Esophagus (tissue), 2 donors: ENCODE measurements around the gene SIM2. TPM values are rescaled to one million over a fixed set of nuclear protein-coding genes. Genes with fewer than 3 reads are reported as not detected.

Source experiments
- H3K27ac ChIP-seq, 2 donors: one replicate each; pipeline ENCODE4 v1.5.1; 2013; ENCODE audit warnings: low read depth in 2 of 2, mild to moderate bottlenecking in 2 of 2, inconsistent platforms in 1 of 2, low read length in 1 of 2, moderate library complexity in 1 of 2
- H3K27me3 ChIP-seq, 2 donors: one replicate each; pipeline ENCODE4 v1.6.1; 2013; ENCODE audit warnings: low read length in 2 of 2, control low read depth in 1 of 2, mild to moderate bottlenecking in 1 of 2; ENCODE audit not compliant: insufficient read depth in 2 of 2, control insufficient read depth in 1 of 2
- H3K36me3 ChIP-seq, 2 donors: one replicate each; pipeline ENCODE4 v1.6.1; 2013; ENCODE audit warnings: low read length in 1 of 2; ENCODE audit not compliant: control insufficient read depth in 2 of 2, insufficient read depth in 2 of 2
- H3K4me1 ChIP-seq, 2 donors: one replicate each; pipeline ENCODE4 v1.6.1; 2013; ENCODE audit warnings: low read length in 1 of 2; ENCODE audit not compliant: control insufficient read depth in 2 of 2, insufficient read depth in 2 of 2
- H3K4me3 ChIP-seq, 2 donors: one replicate each; pipeline ENCODE4 v1.5.1; 2013; ENCODE audit warnings: low read length in 2 of 2, mild to moderate bottlenecking in 2 of 2, low read depth in 1 of 2, moderate library complexity in 1 of 2
- H3K9me3 ChIP-seq, 2 donors: one replicate each; pipeline ENCODE4 v1.6.1; 2013; ENCODE audit warnings: mild to moderate bottlenecking in 2 of 2, low read depth in 1 of 2, low read length in 1 of 2, moderate library complexity in 1 of 2; ENCODE audit not compliant: control insufficient read depth in 2 of 2, insufficient read depth in 1 of 2
- whole genome bisulfite sequencing, 2 donors: extraction: QIAGEN DNeasy Blood & Tissue Kit; methylation state at CpG; one replicate each; pipeline ENCODE4 v1.1.7; 2013; 5-methylcytosine and 5-hydroxymethylcytosine counted together
- polyA plus RNA-seq, 2 donors: library from polyadenylated mRNA; stranded (reverse); fragments of 200-250 nt; gene quantifications; one replicate each; pipeline ENCODE4 v1.2.3, GENCODE V29; 2013
- donor health status: healthy with polysubstance abuse.
- donor health status: Bipolar disorder and iron deficiency.

SIM2 gene
- polyA plus RNA-seq, 2 donors, result 18.7 to 42.9 TPM

DNA sequence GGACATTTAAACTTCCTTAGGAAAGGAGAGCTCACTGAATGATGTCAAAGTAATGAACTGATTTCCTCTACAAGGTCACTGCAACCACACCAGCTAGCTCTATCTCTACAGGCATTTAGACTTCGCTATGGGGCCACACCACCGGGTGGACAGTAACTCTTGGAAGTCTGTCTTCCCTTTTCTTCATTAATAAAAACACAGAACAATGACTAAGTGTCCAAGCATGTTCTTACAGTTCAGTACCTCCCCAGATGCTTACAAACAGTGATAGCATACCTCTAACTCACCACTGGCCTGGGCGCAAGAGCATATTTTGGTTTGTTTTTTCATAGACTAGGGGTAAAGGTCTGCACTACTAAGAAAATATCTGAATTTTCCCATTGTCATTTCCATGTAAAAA, 54.6 kb downstream of the SIM2 start:
- Histone ChIP-seq H3K27me3 (no peaks in the 10 kb centered on the region), H3K4me3 (no peak overlapping the region), H3K36me3 (peaks cover 0 to 7% of the 10 kb centered on the region in 2 donors), H3K27ac (no peak overlapping the region), H3K9me3 (no peaks in the 10 kb centered on the region), H3K4me1 (peaks cover 0 to 3% of the 10 kb centered on the region in 2 donors)
- whole genome bisulfite sequencing, 2 donors, result 73 to 83% methylated on average over 3 of the region's 3 CpGs

DNA sequence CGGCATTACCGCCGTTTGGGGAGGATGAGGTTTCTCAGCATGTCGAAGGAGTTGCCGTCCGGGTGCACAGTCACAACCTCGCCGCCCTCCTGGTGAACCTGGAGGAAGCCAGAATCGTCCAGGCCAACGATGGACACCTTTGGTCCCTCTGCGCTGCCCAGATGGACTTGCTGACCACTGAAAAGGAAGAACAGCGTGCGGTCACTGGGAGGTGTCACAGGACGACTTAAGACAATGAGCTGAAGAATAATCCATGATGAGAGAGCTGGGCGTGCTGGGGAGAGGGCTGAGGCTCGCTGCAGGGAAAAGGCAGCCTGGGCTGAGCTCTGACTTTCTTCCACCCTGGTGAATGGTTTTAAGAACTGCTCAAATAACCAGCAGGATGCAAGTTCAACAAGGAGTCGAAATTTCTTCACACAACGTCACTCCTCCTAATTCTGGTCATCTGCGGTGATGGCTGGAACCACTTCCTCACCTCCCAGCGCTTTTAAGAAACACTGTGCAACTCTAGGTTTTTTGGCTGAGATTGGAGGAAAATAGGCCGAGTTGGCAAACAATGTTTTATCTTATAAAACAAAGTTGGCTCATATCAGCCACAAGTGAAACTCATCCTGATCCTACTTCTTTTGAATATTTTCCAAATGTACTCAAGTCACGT, 55.5 kb downstream of the SIM2 start:
- Histone ChIP-seq H3K9me3 (no peaks in the 10 kb centered on the region), H3K4me1 (peaks cover 0 to 3% of the 10 kb centered on the region in 2 donors), H3K36me3 (peaks cover 0 to 7% of the 10 kb centered on the region in 2 donors), H3K27ac (peak overlapping the region in 1 of 2 donors; percentile 34), H3K27me3 (no peaks in the 10 kb centered on the region), H3K4me3 (no peak overlapping the region)
- 74 to 79% methylated on average over 22 of the region's 22 CpGs for WGBS, 2 donors

DNA sequence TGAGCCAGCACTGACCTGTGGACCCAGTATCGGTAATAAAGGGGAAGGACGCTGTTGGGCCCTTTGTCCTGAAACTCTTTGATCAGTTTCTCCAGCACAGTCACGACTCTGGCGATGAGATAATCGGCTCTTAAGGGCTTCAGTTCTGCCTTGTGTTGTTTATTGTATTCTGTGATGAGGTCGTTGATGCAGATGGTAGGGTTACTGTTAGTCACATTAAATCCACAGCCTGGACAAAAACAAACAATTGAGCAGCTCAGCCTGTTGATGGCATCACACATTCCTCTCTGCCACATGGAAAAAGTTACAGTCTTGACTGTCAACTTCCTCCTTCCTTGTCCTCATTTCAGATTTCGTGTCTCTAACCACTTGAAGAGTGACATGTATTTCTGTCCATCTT, 57.6 kb downstream of the SIM2 start:
- H3K27ac ChIP-seq, result peak overlapping the region in 1 of 2 donors; percentile 11
- 80% methylated on average over 7 of the region's 7 CpGs for WGBS, 2 donors
- peaks cover 0 to 3% of the 10 kb centered on the region in 2 donors for H3K4me1 ChIP-seq
- H3K27me3 ChIP-seq, result no peaks in the 10 kb centered on the region
- H3K4me3 ChIP-seq, result no peak overlapping the region
- no peaks in the 10 kb centered on the region for H3K9me3 ChIP-seq
- peaks cover 0 to 3% of the 10 kb centered on the region in 2 donors for H3K36me3 ChIP-seq

DNA sequence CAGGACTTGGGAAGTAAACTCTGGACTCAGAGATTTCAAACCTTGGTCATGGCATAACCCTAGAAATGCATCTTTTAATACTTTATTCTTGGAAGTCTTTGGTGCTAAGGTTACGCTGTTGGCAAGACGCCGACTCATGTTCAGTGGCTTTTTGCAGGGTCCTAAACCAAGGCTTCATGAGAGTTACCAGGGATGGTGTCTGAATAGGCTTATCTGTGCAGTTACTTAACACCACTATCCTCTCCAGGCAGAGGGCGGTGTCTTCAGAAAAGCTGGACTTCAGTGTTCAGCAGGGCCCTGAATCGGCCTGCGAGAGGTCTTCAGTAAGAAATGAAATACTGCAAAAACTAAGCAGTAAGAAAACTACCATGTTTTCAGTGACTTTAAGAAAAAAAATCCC, 58.3 kb downstream of the SIM2 start:
- peaks cover 0 to 3% of the 10 kb centered on the region in 2 donors for H3K4me1 ChIP-seq
- 93 to 96% methylated on average over 6 of the region's 6 CpGs for WGBS, 2 donors
- peaks cover 0 to 6% of the 10 kb centered on the region in 2 donors for H3K36me3 ChIP-seq
- no peaks in the 10 kb centered on the region for H3K27me3 ChIP-seq
- H3K27ac ChIP-seq, result no peak overlapping the region
- no peak overlapping the region for H3K4me3 ChIP-seq
- no peaks in the 10 kb centered on the region for H3K9me3 ChIP-seq

DNA sequence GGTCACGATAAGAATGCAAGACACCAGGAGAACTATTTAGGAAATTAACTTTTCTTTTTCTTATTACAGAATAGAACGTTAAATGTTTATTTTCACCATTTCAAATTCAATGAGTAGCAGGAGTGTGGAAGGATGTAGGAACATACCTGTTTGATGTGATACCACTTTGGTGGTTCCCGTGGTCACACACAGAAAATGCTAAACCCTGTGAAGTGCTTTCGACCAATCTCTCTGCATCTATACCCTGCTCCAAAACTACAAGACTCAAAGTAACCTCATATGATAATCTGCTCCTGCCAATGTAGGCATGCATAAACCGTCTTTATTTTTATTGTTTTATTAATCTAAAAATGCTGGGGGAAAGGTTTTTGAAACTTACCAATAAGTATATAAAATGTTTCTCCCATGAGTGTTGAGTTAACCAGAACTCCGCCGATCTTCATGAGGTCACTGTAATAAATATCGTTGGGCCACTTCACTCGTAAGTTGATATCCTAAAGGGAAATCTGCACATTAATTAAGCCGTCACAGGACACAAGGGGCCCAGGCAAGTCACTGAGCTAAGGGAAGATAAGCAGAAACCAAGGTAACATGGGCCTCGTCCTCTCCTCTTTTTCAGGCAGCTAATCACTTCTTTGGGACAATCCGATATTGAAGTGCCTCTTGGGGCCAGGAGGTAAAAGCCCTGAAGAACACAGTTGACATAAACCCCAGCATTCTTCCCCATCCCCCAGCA, 60.6 kb downstream of the SIM2 start:
- Histone ChIP-seq H3K27me3 (no peaks in the 10 kb centered on the region), H3K9me3 (no peaks in the 10 kb centered on the region), H3K36me3 (peaks cover 0 to 2% of the 10 kb centered on the region in 2 donors), H3K4me1 (no peaks in the 10 kb centered on the region), H3K27ac (no peak overlapping the region), H3K4me3 (no peak overlapping the region)
- WGBS, 2 donors, result 83 to 85% methylated on average over 12 of the region's 12 CpGs

DNA sequence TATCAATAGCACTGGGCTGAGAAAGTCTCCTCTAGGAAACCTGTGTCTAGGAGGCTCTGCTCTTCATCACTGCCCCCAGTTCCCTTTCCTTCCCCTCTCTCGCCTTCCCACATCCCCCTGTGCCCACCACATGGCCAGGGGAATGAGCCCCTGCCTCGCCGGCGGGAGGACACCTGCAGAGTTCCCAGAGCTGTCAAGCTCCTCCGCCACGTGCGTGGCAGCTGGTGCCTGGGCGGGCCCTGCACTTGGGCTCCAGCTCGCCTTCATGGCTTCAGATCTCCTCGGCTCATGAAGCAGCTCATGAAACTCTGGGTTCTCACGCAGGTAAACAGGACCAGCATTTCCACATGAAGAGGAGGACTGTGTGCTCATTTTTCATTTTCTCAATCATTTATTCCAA, 62.8 kb downstream of the SIM2 start:
- Histone ChIP-seq H3K9me3 (no peaks in the 10 kb centered on the region), H3K4me1 (peaks cover 0 to 5% of the 10 kb centered on the region in 2 donors), H3K27ac (no peak overlapping the region), H3K4me3 (no peak overlapping the region), H3K27me3 (no peaks in the 10 kb centered on the region), H3K36me3 (peaks cover 0 to 8% of the 10 kb centered on the region in 2 donors)
- WGBS, 2 donors, result 79 to 93% methylated on average over 11 of the region's 11 CpGs

DNA sequence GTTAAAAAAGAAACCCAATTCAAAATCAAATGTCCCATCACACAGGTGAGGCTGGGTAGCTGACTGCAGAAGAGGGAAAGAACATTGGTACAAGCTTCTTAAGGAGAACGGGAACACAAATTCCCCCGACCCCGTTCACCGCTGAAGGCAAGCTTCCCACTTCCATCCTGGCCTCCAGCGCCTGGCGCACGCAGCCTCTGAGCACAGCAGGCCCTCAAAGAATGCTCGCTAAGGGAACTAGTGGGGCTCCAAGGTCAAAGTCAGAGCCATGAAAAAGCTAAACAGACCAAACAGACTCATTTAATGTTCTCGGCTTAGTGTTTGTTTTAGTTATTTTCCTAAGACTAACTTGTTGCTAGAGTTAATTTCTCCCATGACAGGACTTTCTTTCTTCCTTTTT, 63.7 kb downstream of the SIM2 start:
- H3K27ac ChIP-seq, result no peak overlapping the region
- no peaks in the 10 kb centered on the region for H3K9me3 ChIP-seq
- 89 to 92% methylated on average over 9 of the region's 9 CpGs for WGBS, 2 donors
- H3K4me3 ChIP-seq, result no peak overlapping the region
- peaks cover 0 to 8% of the 10 kb centered on the region in 2 donors for H3K4me1 ChIP-seq
- H3K36me3 ChIP-seq, result peaks cover 0 to 8% of the 10 kb centered on the region in 2 donors
- H3K27me3 ChIP-seq, result no peaks in the 10 kb centered on the region

DNA sequence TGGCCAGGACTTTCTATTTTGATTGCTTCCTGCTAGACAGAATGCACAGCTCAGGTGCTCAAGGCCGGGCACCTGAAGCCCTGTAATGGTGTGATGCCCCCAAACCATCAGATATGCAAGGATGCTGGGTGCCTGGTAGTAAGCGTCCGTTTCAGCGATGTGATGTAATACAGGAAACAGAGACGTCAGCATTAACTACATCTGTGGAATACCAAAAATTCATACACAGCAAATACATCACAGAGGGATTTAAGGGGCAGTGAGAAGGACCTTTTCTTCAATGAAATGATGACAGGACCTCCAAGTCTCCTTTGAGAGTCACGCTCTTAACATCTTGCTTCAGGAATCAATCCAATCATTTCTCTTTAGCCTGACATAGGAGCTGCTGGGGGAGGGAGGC, 64.4 kb downstream of the SIM2 start:
- H3K27ac ChIP-seq, result no peak overlapping the region
- no peaks in the 10 kb centered on the region for H3K27me3 ChIP-seq
- peaks cover 0 to 8% of the 10 kb centered on the region in 2 donors for H3K36me3 ChIP-seq
- H3K9me3 ChIP-seq, result no peaks in the 10 kb centered on the region
- peaks cover 0 to 8% of the 10 kb centered on the region in 2 donors for H3K4me1 ChIP-seq
- 94% methylated on average over 6 of the region's 6 CpGs for WGBS, 2 donors
- no peak overlapping the region for H3K4me3 ChIP-seq

DNA sequence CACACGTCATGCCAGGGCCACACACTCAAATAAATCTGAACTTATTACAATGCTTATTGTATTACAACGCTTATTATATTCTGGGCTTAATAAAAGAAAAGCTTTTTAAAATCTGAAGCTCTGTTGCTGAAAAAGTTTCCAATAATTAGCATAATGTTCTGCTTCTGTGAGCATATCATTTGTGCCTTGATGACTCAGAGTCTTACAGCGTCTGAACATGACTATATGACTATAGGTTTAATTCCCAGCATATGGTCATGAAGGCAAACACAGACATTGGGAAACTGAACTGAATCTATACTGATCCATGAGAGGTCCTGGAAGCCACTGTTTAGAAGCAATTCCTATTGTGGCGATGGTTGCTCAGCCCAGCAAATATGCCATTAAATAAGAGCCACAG, 66.3 kb downstream of the SIM2 start:
- Histone ChIP-seq H3K4me3 (no peak overlapping the region), H3K9me3 (no peaks in the 10 kb centered on the region), H3K36me3 (peaks cover 0 to 8% of the 10 kb centered on the region in 2 donors), H3K27ac (no peak overlapping the region), H3K27me3 (no peaks in the 10 kb centered on the region), H3K4me1 (peaks cover 0 to 8% of the 10 kb centered on the region in 2 donors)
- 68 to 78% methylated on average over 4 of the region's 4 CpGs for WGBS, 2 donors
